GM18520 (cell line): Measurements from ENCODE around the gene ERBB3.
"Not testable (repeated sequence)": the region's sequence is repeated elsewhere in the genome, so short reads cannot be mapped to it uniquely, and the experiment has no call there.

ENCODE experiments used
- ATAC-seq: cut with Tn5 transposase; IDR thresholded peaks from one replicate; pipeline ENCODE4 v1.9.1; 2021; ENCODE audit not compliant: unreplicated experiment

ERBB3 gene

DNA sequence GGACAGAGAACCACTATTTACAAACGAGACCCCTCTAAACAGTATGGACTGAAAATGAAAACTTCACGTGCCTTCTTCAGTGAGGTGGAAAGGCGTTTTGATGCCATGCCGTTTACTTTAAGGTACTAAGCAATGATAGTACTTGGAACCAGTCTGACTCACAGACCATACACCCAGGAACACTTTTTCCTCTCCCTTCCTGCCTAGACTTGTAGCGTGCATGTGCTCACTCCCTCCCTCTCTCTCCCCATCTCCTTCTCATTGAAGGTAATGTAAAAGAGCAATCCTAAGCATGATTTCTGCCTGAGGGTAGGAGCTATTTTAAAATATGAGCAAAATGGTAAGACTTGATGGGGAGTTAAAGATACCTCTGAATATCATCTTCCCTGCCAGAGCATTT is 30.6 kb downstream of the ERBB3 start:
- ATAC-seq = no peak

DNA sequence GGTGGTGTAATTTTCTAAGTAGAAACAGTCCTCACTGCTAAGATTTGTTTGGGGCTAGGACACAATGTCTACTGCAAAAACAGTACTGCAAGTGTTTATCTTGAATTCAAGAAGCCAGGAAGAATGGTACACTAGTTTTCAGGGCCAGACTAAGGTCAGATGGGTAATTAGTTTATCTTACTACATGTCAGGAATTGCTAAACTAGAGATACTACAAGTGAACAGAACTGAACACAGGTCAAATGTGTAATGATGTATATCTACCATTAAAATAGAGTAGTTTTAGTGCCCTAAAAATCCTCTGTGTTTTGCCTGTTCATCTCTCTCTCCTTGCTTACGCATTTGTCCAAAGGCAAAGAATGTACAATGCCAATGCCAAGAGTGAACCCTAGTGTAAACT is 34.1 kb downstream of the ERBB3 start:
- no peak for ATAC-seq

DNA sequence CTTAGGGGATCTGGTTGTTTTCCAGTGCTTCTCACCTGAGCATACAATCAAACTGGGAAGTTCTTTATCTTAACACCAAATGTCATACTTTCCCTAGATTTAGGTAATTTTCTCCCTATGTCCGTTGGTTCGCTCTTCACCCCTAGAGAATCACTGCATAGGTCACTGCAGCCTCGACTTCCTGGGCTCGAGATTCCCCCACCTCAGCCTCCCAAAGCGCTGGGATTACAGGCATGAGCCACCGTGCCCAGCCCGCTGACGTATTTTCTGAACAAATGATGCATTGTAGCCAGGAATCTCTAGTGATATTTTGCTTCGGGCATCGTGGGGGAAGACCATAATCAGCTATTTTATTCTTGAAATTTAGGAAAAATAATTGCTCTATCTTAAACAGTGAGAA is 35.4 kb downstream of the ERBB3 start:
- no peak for ATAC-seq

DNA sequence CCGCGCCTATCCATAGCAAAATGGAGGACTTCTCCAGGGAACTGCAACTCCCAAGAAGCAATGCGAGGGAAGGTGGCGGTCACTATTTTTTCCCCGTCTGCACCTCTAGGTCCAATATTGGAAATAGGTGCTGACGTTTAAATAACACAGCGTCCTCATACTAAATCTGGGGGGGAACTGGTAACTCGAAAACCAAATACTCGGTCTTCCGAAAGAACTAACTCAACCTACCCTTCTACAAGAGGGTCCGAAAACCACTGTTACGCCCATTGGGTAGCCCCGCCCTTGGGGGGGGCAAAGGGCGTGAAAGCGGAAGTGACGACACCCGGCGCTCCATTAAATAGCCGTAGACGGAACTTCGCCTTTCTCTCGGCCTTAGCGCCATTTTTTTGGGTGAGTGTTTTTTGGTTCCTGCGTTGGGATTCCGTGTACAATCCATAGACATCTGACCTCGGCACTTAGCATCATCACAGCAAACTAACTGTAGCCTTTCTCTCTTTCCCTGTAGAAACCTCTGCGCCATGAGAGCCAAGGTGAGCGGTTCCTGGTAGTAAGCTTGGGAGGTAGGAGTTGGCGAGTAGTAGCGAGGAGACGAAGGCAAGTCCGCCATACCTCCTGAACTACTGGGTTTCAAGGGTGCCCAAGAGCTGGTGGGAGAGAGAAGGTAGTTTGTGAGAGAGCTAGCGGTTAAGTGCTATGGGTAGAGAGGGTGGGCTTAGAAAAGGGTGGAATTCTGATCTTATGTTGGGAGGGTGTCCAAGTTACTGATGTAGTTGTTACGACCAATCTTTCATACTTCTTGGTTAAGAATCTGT is 36.5 kb downstream of the ERBB3 start, which contains the start of gene RPL41:
Gene RPL41, plus strand, starts transcription at position 367 of the 815 bp plus-strand sequence.
- peak; percentile 27 for ATAC-seq

DNA sequence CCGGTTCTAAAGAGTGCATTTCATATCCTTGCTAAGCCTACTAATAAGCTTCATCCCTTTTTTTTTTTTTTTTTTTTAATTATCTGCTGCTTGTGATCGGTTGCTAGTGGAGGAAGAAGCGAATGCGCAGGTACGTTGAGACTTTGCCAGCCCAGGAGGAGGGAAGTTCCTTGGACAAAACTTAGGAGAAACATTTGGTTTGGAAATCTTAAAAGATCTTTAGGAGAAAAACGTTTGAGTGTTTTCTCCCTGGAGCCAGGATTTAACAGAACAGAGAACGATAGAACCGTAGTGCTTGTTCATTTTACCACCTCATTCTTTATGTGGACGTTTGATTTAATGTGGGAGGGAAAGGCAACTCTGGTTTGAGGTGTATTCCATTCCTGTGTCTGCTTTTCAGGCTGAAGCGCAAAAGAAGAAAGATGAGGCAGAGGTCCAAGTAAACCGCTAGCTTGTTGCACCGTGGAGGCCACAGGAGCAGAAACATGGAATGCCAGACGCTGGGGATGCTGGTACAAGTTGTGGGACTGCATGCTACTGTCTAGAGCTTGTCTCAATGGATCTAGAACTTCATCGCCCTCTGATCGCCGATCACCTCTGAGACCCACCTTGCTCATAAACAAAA is 37.2 kb downstream of the ERBB3 start:
- not testable (repeated sequence) for ATAC-seq

DNA sequence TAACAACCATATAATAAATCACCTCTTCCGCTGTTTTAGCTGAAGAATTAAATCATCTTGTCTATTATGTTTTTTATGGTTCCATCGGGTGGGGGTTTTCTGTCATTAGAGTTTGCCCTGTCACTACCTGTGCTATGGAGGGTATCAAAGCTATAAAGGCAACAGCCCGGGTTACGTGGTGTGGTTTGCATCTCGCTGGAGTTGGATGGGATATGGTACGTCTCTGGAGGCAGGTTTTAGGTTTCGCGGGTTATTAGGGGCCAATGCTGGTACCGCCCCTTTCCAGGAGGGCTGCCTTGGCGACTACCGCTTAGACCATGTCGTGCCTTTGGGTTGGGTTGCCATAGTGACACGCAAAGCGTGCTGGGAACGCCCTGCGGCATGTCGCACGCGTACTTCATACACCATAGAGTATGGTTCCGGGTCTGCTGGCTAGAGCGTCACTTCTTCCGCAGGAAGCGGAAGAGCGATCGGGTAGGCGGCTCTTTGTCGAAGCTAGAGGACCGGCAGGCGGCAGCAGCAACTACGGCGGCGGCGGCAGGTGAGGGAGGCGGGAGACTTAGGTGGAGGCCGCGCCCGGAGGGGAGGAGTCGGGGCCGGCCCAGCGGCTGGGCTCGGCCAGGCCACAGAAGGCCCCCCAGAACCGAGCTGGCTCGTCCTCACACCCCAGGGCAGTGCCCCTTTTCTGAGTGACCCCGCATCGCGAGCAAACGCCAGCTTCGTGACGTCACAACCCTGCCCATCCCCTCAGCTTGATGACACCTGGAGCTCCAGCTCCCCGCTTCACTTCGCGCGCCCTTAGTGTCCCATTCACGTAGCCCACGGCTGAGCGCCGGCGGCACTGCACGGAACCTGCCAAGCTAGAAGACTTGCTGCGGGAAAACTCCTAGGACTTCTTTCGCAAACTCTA is 38.1 kb downstream of the ERBB3 start, which contains the start of gene ZC3H10:
Gene ZC3H10, plus strand, starts transcription at position 489 of the 910 bp plus-strand sequence. CDS start 2,297 bp downstream, outside the sequence.
- peak; percentile 77 for ATAC-seq

DNA sequence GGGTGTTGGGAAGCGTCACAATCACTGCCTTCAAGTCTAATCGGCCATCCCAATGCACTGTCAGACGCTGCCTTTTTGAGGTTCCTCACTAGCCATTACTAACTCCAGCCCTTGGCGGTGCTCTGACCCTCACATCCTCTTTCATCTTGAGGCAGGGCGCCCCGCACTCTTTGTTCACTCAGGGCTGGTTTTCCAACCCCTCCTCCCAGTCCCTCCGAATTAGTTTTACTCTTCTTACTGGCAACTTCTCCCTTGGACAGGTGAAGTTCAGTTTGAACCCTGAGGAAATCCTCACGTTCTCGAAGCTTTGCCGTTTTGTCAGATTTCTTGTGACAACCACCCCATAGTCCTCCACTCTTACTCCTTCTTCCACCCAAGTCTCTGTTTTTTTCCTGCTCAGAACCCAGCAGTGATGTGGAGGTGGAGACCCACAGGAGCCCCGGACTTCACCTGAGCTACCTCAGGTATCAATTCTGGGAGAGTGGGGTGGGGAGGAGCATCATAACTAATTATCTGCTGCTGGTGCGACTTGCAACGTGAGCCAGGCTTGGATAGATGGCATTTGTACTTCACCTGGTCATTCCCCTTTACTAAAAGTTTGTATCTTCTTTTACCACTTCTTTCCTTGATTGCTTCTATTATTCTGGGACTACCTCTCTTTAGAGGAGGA is 38.9 kb downstream of the ERBB3 start:
- no peak for ATAC-seq

DNA sequence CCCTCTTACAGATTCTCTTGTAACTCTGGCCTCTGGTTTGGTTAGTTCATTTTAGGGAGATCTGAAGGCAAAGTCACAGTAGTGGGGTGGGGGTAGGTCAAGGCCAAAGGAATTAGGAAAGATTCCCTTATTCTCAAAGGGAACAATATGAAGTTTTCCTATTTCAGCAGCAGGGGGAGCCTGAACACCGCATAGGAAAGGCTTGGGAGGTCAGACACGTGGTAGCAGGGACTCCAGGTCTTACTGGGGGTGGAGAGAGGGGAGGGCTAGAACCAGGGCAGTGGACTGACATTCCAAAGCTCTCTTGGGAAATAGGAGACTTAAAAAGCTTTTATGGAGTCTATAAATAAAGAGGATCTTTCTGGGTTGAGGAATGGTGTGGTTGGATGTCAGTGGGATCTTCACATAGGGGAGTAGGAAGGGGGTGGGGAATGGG is 39.4 kb downstream of the ERBB3 start:
- no peak for ATAC-seq

DNA sequence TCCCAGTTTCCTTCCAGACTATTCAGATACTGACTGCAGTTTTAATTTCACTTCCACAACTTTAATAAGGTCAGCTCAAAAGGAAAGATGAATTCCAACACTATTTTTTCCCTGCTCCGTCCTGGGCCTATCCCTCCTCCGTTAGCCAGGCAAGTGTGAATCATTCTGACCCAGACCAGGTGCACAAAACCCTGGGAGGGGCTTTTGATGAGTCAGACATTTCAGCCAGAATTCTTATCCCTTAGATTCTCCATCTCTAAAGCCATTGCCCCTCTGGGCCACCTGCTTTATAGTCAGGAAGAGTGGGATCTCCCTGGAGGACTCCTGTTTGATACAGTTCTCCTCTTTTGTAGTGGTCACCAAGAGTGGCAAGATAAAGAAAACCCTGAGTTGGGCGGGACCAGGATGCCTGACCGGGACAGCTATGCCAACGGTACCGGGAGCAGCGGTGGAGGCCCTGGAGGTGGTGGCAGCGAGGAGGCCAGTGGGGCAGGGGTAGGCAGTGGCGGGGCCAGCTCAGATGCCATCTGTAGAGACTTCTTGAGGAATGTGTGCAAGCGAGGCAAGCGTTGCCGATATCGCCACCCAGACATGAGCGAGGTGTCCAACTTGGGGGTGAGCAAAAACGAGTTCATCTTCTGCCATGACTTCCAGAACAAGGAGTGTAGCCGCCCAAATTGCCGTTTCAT is 40.3 kb downstream of the ERBB3 start:
- ATAC-seq = no peak

DNA sequence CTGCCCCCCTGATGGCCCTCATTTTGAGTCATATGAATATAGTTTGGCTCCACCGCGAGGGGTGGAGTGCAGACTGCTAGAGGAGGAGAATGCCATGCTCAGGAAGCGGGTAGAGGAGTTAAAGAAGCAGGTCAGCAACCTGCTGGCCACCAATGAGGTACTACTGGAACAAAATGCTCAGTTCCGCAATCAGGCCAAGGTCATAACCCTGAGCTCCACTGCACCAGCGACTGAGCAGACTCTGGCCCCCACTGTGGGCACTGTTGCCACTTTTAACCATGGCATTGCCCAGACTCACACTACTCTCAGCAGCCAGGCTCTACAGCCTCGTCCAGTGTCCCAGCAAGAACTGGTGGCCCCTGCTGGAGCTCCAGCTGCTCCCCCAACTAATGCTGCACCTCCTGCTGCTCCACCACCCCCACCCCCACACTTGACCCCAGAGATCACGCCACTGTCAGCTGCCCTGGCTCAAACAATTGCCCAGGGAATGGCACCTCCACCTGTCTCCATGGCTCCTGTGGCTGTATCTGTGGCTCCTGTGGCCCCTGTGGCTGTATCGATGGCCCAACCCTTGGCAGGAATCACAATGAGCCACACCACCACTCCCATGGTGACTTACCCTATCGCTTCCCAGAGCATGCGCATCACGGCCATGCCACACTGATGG is 41.4 kb downstream of the ERBB3 start:
- no peak for ATAC-seq

DNA sequence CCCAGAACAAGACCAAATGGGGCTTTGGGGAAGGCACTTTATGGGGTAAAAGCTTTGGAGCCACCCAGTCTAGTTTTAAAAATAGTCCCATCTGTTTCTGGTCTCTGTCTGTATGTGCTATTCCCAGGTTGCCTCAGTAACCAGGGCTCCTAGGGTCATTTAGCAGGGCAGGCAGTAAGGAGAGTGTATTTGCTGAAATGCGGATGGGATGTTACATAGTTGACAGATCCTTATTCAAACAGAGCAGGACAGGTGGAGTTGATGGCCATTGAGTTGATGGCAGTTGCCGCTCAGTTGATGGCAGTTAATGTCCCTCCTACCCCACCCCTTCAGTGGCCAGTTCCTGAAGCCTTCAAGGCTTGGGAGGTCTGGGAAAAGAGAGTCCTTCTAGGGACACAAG is 42.7 kb downstream of the ERBB3 start:
- ATAC-seq = no peak

DNA sequence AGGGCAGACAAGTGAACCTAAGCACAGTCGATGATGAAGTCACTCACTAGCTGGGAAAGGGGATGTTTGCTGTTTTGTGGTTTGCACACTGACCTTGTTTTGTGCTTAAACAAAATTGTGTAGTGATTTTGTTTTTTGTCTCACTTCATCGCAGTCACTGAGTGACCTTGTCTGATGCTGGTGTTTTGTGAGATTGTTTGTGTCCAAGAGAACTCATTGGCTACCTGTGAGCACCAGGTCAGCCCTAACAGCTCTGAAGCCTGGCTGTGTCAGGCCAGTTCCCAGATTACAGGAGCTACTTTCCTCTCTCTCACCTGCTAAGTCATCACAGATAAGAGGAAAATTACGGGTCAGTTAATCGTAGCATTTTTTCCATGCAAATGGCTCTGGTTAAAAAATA is 44.2 kb downstream of the ERBB3 start:
- ATAC-seq = no peak

DNA sequence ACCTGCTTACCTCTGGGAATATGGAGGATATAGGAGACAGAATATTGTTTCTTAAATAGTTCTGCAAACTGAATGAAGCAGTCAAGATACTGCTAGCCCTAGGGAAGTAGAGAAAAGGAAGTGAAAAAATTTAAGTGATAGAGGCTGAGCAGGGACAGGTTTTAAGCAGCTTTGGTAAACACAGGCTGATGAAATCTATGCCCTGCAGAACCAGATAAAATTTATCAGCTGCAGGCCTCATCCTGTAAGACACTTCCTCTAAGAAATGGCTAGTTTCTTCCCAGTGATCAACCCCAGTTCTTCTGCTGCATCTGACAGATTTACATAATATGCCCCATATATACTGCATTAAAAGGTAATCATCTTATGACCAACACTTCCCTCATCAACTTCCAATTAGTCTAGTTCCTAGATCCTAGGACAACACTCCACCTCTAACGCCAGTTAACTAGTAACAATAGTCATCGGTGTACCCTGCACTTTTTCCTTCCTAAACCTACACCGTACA is 46.8 kb downstream of the ERBB3 start:
- no peak for ATAC-seq

DNA sequence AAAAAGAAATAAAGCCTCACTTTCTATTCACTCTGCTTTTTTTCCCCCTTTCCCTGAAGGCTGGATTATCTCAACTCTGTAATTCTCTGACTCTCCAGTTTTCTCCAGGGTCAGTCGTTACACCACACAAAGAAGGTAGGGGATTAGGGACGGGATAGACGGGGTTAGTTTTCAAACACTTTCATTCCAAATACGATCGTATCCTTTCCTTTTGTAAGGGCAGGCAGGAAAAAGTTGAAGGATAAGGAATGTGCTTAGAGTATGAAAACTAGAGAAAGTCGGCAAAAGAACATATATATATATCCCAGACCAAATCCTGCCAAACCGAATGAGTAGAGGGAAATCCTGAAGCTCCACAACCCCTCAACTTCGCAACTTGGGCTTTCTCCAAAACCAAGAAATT is 47.5 kb downstream of the ERBB3 start:
- no peak for ATAC-seq

DNA sequence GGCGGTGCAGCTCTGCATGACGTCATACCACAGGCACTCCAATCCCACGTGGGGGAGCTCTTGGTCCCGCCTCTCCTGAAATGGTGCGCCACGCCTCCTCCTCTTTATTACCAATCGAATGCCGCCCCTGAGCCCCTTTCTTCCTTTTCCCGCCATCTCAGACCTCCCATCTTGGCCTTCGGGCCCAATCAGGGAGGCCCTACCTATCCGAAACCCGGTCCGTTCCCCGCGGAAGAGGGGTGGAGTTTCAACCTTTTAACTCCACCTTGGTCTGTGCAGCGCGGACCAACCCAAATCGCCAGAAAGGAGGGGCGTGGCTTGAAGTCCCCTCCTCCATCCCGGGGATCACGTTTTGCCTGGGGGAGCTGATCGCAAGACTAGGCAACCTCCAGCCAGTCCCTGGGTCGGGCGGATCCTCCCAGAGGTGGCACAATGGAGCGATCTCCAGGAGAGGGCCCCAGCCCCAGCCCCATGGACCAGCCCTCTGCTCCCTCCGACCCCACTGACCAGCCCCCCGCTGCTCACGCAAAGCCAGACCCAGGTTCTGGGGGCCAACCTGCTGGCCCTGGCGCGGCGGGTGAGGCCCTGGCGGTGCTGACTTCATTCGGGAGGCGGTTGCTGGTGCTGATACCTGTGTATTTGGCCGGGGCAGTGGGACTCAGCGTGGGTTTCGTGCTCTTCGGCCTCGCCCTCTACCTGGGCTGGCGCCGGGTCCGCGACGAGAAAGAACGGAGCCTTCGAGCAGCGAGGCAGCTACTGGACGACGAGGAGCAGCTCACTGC is 48.1 kb downstream of the ERBB3 start, which contains the start of gene ESYT1:
Gene ESYT1, plus strand, starts transcription at position 380 of the 782 bp plus-strand sequence. Its CDS starts 53 bp downstream, at position 433.
- peak; percentile 92 for ATAC-seq

DNA sequence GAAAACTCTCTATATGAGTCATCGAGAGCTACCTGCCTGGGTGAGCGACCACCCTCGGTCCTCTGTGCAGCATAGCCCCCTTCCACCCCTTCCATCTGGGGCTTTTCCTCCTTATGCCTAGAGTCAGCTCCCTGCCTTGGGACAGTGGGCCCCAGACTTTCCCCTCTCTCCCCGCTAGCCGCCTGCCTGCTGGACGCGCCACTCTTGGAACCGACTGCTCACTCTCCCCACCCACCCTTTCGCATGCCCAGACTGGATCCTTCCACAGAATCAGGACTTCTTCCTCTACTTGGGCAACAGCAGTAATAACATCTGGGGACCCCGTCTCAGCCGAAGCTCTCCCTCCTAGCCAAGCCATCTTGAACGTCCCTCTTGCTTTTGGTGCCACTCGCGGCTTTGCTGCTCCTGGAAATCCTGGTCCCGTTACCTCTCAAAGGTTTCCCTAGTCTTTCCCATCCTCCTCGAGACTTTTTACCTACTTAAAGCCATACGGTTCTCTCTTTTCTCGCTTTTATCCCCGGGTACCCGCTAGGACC is 48.8 kb downstream of the ERBB3 start:
- ATAC-seq = no peak

DNA sequence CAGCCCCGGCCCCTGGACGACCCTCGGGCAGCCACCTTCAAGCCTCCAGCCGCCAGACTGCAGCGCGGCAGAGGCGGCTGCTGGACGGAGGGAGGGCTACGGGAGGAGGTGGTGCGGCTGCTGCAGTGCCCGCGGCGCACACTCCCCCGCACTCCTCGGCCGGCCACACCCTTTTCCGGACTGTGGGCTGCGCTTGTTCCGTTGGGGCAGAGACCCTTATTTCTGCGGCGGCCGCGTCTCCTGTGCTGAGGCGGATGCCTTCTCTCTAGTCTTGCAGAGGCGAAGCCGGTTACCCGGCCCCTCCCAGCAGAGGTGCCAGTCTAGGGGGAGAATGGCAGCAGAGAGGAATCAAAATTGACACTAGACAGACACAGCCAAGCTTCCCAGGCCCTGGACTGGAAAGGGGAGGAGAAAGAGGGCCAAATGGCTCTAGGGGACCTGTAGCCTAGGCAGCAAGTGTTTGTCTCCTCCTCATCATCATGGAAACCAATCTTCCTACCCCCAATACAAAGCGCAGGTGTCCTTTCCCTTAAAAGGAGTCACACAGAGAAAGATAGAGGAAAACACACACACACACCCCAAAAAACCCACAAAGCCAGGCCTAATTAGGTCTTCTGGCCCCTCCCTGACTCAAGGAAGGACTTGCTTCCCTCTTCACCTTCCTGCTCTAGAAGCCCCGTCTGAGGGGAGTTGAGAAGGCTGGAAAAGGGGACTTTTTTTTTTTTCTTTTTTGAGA is 49.4 kb downstream of the ERBB3 start:
- ATAC-seq = no peak
